ENCODE data around the gene REEP5.

The REEP5 gene

GRCh38 chr5:112948458-112948857 is 26.4 kb upstream of the REEP5 start:
- Histone ChIP-seq H2AFZ (ENCODE audit: low read length) (no peak overlapping the region), H3K79me2 (ENCODE audit: low read length) (no peaks in the 10 kb centered on the region), H3K9me3 (replicated peaks; ENCODE audit: insufficient read depth, low read length) (no peaks in the 10 kb centered on the region), H4K20me1 (ENCODE audit: insufficient read depth, low read length) (no peaks in the 10 kb centered on the region), H3K4me1 (ENCODE audit: low read length) (no peaks in the 10 kb centered on the region), H3K36me3 (replicated peaks; ENCODE audit: insufficient read depth, low read length) (no peaks in the 10 kb centered on the region), H3K9ac (ENCODE audit: low read length) (no peak overlapping the region), H3K4me2 (ENCODE audit: low read depth, low read length) (no peak overlapping the region), H3K4me3 (ENCODE audit: low read length) (no peak overlapping the region), H3K27ac (ENCODE audit: low read length) (no peak overlapping the region), H3K9me2 (replicated peaks; ENCODE audit: insufficient read depth, low read length) (no peaks in the 10 kb centered on the region), H3F3A (ENCODE audit: insufficient read depth, low read length) (no peaks in the 10 kb centered on the region), H3K27me3 (replicated peaks; ENCODE audit: insufficient read depth, low read length) (no peaks in the 10 kb centered on the region)
- DNase-seq: no peak
- TF ChIP-seq CTCF (IDR thresholded peaks at IDR 0.05; ENCODE audit: low read length) (no peak), EZH2phosphoT487 (IDR thresholded peaks at IDR 0.05; ENCODE audit: low read length) (no peak), EZH2 (optimal IDR thresholded peaks at IDR 0.05; ENCODE audit: low read depth, low read length) (no peak)

GRCh38 chr5:112940670-112941069 is 18.6 kb upstream of the REEP5 start:
- no peak overlapping the region for H3K9ac ChIP-seq (ENCODE audit: low read length)

DNA sequence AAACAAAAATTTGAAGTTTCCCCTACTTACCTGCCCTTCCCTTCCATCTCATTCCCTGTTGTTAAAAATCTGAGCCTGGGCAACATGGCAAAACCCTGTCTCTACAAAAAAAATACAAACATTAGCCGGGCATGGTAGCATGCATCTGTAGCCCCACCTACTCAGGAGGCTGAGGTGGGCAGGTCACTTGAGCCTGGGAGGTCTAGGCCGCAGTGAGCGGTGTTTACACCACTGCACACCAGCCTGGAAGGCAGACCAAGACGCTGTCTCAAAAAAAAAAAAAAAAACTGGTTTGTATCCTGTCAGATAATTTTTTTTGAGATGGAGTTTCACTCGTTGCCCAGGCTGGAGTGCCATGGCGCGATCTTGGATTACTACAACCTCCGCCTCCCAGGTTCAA is 16.3 kb upstream of the REEP5 start:
- H3K27me3 ChIP-seq (replicated peaks; ENCODE audit: insufficient read depth, low read length): no peaks in the 10 kb centered on the region

More at GRCh38 chr5:112940670-112941069, 18.6 kb upstream of the REEP5 start:
- Histone ChIP-seq H2AFZ (ENCODE audit: low read length) (no peak overlapping the region), H3K9me2 (replicated peaks; ENCODE audit: insufficient read depth, low read length) (no peaks in the 10 kb centered on the region), H3K79me2 (ENCODE audit: low read length) (no peaks in the 10 kb centered on the region), H3K4me1 (ENCODE audit: low read length) (no peaks in the 10 kb centered on the region), H4K20me1 (ENCODE audit: insufficient read depth, low read length) (no peaks in the 10 kb centered on the region), H3K27ac (ENCODE audit: low read length) (no peak overlapping the region), H3K4me2 (ENCODE audit: low read depth, low read length) (no peak overlapping the region), H3K9me3 (replicated peaks; ENCODE audit: insufficient read depth, low read length) (no peaks in the 10 kb centered on the region), H3K27me3 (replicated peaks; ENCODE audit: insufficient read depth, low read length) (no peaks in the 10 kb centered on the region), H3K36me3 (replicated peaks; ENCODE audit: insufficient read depth, low read length) (no peaks in the 10 kb centered on the region), H3K4me3 (ENCODE audit: low read length) (no peak overlapping the region), H3F3A (ENCODE audit: insufficient read depth, low read length) (no peaks in the 10 kb centered on the region)
- TF ChIP-seq EZH2phosphoT487 (IDR thresholded peaks at IDR 0.05; ENCODE audit: low read length): no peak
- no peak for TF ChIP-seq EZH2 (optimal IDR thresholded peaks at IDR 0.05; ENCODE audit: low read depth, low read length)
- TF ChIP-seq CTCF (IDR thresholded peaks at IDR 0.05; ENCODE audit: low read length): no peak
- DNase-seq: no peak

More for the DNA sequence above, 16.3 kb upstream of the REEP5 start:
- Histone ChIP-seq H3K9me3 (replicated peaks; ENCODE audit: insufficient read depth, low read length) (no peaks in the 10 kb centered on the region), H3K4me3 (ENCODE audit: low read length) (no peak overlapping the region), H2AFZ (ENCODE audit: low read length) (no peak overlapping the region), H3F3A (ENCODE audit: insufficient read depth, low read length) (no peaks in the 10 kb centered on the region), H4K20me1 (ENCODE audit: insufficient read depth, low read length) (no peaks in the 10 kb centered on the region), H3K9ac (ENCODE audit: low read length) (no peak overlapping the region), H3K4me2 (ENCODE audit: low read depth, low read length) (no peak overlapping the region), H3K36me3 (replicated peaks; ENCODE audit: insufficient read depth, low read length) (no peaks in the 10 kb centered on the region), H3K4me1 (ENCODE audit: low read length) (no peaks in the 10 kb centered on the region), H3K79me2 (ENCODE audit: low read length) (no peaks in the 10 kb centered on the region), H3K27ac (ENCODE audit: low read length) (no peak overlapping the region), H3K9me2 (replicated peaks; ENCODE audit: insufficient read depth, low read length) (no peaks in the 10 kb centered on the region)
- DNase-seq: no peak
- no peak for TF ChIP-seq EZH2phosphoT487 (IDR thresholded peaks at IDR 0.05; ENCODE audit: low read length)
- TF ChIP-seq CTCF (IDR thresholded peaks at IDR 0.05; ENCODE audit: low read length): no peak
- no peak for TF ChIP-seq EZH2 (optimal IDR thresholded peaks at IDR 0.05; ENCODE audit: low read depth, low read length)

Measured in MM.1S (cell line).